Endothelial cell (in vitro differentiated cells): ENCODE data around the gene B3GNT3. TPM values are rescaled to one million over a fixed set of nuclear protein-coding genes. Genes with fewer than 3 reads are reported as not detected.

Source experiments
- DNase-seq: peaks from one replicate; pipeline ENCODE4 v3.0.0; 2021; ENCODE audit warnings: low spot score
- H3K27ac Mint-ChIP-seq: one replicate; pipeline ENCODE4 v1.8.0; 2021; ENCODE audit warnings: mixed read lengths, inconsistent platforms; ENCODE audit not compliant: unreplicated experiment
- H3K27me3 Mint-ChIP-seq: one replicate; pipeline ENCODE4 v1.8.0; 2021; ENCODE audit warnings: mild to moderate bottlenecking, moderate library complexity, mixed read lengths, inconsistent platforms; ENCODE audit not compliant: unreplicated experiment
- H3K36me3 Mint-ChIP-seq: one replicate; pipeline ENCODE4 v1.8.0; 2021; ENCODE audit warnings: mild to moderate bottlenecking, low read depth, mixed read lengths, inconsistent platforms; ENCODE audit not compliant: unreplicated experiment
- H3K4me1 Mint-ChIP-seq: one replicate; pipeline ENCODE4 v1.8.0; 2021; ENCODE audit warnings: mild to moderate bottlenecking, mixed read lengths, inconsistent platforms; ENCODE audit not compliant: unreplicated experiment
- H3K4me3 Mint-ChIP-seq: one replicate; pipeline ENCODE4 v1.8.0; 2021; ENCODE audit warnings: mild to moderate bottlenecking, mixed read lengths, inconsistent platforms; ENCODE audit not compliant: unreplicated experiment
- H3K9me3 Mint-ChIP-seq: one replicate; pipeline ENCODE4 v1.8.0; 2021; ENCODE audit warnings: mixed read lengths, inconsistent platforms; ENCODE audit not compliant: unreplicated experiment
- total RNA-seq: library from RNA; stranded (reverse); fragmentation: NEBNext Ultra II Directional; extraction: Animal tissue kit (Norgen Biotek cat#: 25700); gene quantifications from one replicate; pipeline ENCODE4 v1.2.1, GENCODE V29; 2021; ENCODE audit not compliant: unreplicated experiment
- TF ChIP-seq, protein P1 (sequence below): fragments of 200-600 bp; sonication (generic); IDR thresholded peaks from one replicate; pipeline ENCODE4 v1.5.0; 2021; ENCODE audit warnings: antibody characterized with exemption; ENCODE audit not compliant: unreplicated experiment

B3GNT3 gene
- total RNA-seq, 1 donor from 2014 or later, result 0.77 TPM

- DNase-seq, result no peak
- H3K9me3 Mint-ChIP-seq, result no peaks in the 10 kb centered on the region
- peaks cover 8% of the 10 kb centered on the region for H3K4me1 Mint-ChIP-seq
- H3K36me3 Mint-ChIP-seq, result no peaks in the 10 kb centered on the region
- peak overlapping the region; percentile 81 for H3K27ac Mint-ChIP-seq
- peaks cover 5% of the 10 kb centered on the region for H3K27me3 Mint-ChIP-seq
- no peak overlapping the region for H3K4me3 Mint-ChIP-seq
- TF ChIP-seq, protein P1, sequence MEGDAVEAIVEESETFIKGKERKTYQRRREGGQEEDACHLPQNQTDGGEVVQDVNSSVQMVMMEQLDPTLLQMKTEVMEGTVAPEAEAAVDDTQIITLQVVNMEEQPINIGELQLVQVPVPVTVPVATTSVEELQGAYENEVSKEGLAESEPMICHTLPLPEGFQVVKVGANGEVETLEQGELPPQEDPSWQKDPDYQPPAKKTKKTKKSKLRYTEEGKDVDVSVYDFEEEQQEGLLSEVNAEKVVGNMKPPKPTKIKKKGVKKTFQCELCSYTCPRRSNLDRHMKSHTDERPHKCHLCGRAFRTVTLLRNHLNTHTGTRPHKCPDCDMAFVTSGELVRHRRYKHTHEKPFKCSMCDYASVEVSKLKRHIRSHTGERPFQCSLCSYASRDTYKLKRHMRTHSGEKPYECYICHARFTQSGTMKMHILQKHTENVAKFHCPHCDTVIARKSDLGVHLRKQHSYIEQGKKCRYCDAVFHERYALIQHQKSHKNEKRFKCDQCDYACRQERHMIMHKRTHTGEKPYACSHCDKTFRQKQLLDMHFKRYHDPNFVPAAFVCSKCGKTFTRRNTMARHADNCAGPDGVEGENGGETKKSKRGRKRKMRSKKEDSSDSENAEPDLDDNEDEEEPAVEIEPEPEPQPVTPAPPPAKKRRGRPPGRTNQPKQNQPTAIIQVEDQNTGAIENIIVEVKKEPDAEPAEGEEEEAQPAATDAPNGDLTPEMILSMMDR, result no peak
These were observed 53.8 kb downstream of the B3GNT3 start for GRCh38 chr19:17848595-17849292.

DNA sequence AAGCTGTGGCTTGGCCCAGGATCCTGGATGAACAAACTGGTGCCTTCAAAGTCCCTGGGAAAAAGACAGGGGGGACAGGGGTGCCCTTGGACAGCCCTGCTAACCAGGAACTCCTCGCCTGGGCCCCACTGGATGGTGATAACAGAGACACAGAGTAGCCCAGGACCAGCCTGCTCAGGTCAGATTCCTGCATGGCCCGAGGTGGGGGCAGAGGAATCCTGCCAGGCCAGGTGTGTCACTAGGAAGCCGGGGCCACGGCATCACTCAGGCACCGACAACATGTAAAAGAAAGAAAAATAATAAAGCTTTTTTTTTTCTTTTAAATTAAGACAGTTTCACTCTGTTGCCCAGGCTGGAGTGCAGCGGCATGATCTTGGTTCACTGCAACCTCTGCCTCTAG lies 59.1 kb downstream of the B3GNT3 start:
- Mint-ChIP-seq H3K9me3 (no peaks in the 10 kb centered on the region), H3K36me3 (no peaks in the 10 kb centered on the region), H3K27ac (no peak overlapping the region), H3K27me3 (peaks cover 2% of the 10 kb centered on the region), H3K4me3 (no peak overlapping the region), H3K4me1 (peaks cover 8% of the 10 kb centered on the region)
- DNase-seq, result no peak
- TF ChIP-seq, protein P1, result no peak

DNA sequence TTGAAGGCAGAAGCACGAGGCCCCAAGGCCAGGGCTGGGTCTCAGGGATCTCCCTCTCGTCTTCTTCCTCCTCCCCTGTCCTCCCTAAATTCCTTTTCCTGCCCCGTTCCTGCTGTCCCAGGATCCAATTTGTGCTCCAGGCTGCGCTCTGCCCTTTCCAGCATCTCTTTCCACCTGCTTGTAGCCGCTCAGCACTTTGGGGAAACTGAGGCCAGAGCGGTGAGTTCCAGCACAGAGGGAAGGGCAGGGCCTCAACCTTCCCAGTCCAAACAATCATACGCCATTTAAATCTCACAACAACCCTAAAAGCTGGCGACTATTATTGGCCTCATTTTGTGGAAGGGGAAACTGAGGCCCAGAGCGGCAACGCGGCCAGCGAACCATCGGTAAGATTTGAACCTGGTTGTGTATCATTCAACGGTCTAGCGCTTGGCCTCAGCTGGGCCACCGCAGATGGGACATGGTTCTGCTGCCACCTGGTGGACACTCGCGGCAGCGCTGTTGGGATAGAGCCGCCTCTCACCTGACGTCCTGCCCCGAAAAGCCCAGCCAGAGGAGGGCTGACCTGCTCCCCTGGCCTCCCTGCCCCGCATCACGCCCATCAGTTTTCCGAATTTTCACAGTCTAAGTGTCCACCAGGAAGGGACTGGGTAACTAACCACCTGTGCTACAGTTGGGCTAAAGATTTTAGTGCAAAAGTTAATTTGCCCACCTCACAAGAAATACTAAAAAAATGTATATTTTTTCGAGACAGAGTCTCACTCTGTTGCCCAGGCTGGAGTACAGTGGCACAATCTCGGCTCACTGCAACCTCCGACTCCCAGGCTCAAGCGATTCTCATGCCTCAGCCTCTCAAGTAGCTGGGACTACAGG lies 60.6 kb downstream of the B3GNT3 start:
- no peak overlapping the region for H3K4me3 Mint-ChIP-seq
- TF ChIP-seq, protein P1, result peak; percentile 90
- H3K27me3 Mint-ChIP-seq, result peaks cover 6% of the 10 kb centered on the region
- DNase-seq, result peak; percentile 95
- peaks cover 8% of the 10 kb centered on the region for H3K4me1 Mint-ChIP-seq
- no peak overlapping the region for H3K27ac Mint-ChIP-seq
- no peaks in the 10 kb centered on the region for H3K9me3 Mint-ChIP-seq
- no peaks in the 10 kb centered on the region for H3K36me3 Mint-ChIP-seq

GRCh38 chr19:17859533-17860330 lies 64.8 kb downstream of the B3GNT3 start, which contains the start of gene RPL18A:
RPL18A (plus strand) TSS chr19:17859910; CDS start chr19:17859957, 47 bp downstream.
- TF ChIP-seq, protein P1, result peak; percentile 52
- H3K27me3 Mint-ChIP-seq, result peaks cover 6% of the 10 kb centered on the region
- peak within 1 kb of the TSS; percentile 95 for H3K27ac Mint-ChIP-seq
- peak within 1 kb of the TSS; percentile 100 for H3K4me3 Mint-ChIP-seq
- peaks cover 21% of the 10 kb centered on the region for H3K36me3 Mint-ChIP-seq
- H3K9me3 Mint-ChIP-seq, result no peaks in the 10 kb centered on the region
- DNase-seq, result peak; percentile 97
- peaks cover 20% of the 10 kb centered on the region for H3K4me1 Mint-ChIP-seq
